ENCODE results near the gene FGF11.

The FGF11 gene

GRCh38 chr17:7408252-7408727 is 31.0 kb upstream of the FGF11 start:
- no peak for DNase-seq

DNA sequence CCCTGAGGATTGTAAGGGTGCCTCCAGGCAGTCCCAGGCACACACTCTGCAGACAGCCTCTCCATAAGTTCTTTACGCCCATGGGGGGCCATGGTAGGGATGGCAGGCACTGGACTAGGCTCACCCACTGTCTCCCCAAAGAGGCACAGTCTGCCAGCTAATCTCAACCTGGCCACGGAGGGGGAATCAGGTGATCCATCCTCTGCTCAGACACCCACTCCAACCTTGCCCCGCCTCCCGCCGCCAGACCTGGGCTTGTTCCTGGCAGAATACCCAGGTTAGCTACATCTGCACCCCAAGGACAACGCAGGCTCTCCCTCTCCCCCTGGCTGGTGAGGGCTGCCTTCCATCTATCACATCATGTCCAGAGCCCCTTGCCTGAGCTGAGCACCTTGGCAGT is 30.4 kb upstream of the FGF11 start:
- no peak for DNase-seq

GRCh38 chr17:7409716-7410115 is 29.6 kb upstream of the FGF11 start:
- no peak for DNase-seq

- DNase-seq: no peak
Measured at GRCh38 chr17:7410634-7411426, 28.5 kb upstream of the FGF11 start.

GRCh38 chr17:7411427-7411750 is 27.9 kb upstream of the FGF11 start:
- no peak for DNase-seq

DNA sequence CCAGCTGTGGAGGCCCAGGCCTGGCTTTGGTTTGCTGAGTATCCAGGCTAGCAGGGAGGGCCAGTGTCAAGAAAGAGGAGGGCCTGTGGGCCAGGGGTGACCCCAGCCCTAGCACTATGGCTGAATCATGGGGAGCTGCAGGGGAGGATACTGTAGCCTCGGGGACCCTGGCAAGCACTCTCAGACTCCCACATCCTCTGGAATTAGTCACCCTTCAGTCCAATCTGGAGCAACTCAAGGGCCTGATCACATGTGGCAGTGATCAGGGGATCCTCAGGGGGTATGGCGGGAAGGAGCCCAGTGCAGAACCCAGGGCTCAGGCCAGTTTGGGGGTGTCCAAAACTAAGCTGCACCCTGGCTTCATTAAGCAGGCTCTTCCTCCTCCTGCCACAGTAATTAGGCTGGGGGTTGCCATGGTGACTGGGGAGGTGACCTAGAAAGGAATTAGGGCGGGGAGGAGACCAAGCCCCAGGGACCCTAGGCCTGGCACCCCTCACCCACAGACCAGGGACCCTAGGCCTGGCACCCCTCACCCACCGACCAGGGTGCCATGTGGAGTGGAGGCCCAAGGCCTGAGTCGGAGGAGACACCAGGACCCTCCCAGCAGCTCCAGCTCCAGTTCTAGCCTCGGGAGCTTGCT is 25.8 kb upstream of the FGF11 start:
- no peak for DNase-seq

DNA sequence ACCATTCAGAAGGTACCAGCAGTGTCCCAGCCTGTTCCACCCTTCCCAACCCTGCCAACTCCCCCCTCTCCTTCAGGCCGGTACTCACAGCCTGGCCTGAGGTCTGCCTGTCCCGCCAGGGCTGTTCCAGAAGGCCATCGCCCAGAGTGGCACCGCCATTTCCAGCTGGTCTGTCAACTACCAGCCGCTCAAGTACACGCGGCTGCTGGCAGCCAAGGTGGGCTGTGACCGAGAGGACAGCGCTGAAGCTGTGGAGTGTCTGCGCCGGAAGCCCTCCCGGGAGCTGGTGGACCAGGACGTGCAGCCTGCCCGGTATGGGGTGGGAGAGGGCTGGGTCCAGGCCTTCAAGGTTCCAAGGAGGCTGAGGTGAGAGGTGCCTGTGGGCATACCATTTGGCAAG is 24.5 kb upstream of the FGF11 start:
- DNase-seq: no peak

DNA sequence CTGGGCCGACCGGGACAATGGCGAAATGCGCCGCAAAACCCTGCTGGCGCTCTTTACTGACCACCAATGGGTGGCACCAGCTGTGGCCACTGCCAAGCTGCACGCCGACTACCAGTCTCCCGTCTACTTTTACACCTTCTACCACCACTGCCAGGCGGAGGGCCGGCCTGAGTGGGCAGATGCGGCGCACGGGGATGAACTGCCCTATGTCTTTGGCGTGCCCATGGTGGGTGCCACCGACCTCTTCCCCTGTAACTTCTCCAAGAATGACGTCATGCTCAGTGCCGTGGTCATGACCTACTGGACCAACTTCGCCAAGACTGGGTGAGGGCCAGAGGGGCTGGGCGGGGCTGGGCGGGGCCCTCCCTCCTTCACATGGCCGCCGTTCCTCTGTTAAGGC is 23.5 kb upstream of the FGF11 start:
- DNase-seq: no peak

DNA sequence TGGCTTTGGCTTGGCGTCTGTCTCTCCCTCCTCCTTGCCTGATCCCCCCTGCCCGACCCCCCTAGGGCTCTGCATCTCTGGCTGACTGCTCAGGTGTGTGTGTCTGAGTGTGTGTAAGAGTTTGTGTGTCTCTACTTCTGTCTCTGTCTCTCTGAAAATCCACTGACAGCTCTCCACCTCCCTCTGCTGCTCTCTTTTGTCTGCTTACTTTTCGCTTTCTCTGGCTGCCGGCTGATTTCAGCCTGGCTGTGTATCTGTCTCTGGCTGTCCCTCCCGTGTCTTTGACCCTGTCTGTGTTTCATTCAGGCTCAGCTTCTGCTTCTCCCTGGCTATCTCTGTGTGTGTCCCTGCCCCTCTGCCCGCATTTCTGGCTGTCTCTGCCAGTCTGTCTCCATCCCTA is 23.0 kb upstream of the FGF11 start:
- no peak for DNase-seq

DNA sequence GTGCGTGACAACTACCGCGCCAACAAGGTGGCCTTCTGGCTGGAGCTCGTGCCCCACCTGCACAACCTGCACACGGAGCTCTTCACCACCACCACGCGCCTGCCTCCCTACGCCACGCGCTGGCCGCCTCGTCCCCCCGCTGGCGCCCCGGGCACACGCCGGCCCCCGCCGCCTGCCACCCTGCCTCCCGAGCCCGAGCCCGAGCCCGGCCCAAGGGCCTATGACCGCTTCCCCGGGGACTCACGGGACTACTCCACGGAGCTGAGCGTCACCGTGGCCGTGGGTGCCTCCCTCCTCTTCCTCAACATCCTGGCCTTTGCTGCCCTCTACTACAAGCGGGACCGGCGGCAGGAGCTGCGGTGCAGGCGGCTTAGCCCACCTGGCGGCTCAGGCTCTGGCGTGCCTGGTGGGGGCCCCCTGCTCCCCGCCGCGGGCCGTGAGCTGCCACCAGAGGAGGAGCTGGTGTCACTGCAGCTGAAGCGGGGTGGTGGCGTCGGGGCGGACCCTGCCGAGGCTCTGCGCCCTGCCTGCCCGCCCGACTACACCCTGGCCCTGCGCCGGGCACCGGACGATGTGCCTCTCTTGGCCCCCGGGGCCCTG is 22.2 kb upstream of the FGF11 start:
- no peak for DNase-seq

GRCh38 chr17:7418472-7419152 is 20.7 kb upstream of the FGF11 start:
- no peak for DNase-seq

DNA sequence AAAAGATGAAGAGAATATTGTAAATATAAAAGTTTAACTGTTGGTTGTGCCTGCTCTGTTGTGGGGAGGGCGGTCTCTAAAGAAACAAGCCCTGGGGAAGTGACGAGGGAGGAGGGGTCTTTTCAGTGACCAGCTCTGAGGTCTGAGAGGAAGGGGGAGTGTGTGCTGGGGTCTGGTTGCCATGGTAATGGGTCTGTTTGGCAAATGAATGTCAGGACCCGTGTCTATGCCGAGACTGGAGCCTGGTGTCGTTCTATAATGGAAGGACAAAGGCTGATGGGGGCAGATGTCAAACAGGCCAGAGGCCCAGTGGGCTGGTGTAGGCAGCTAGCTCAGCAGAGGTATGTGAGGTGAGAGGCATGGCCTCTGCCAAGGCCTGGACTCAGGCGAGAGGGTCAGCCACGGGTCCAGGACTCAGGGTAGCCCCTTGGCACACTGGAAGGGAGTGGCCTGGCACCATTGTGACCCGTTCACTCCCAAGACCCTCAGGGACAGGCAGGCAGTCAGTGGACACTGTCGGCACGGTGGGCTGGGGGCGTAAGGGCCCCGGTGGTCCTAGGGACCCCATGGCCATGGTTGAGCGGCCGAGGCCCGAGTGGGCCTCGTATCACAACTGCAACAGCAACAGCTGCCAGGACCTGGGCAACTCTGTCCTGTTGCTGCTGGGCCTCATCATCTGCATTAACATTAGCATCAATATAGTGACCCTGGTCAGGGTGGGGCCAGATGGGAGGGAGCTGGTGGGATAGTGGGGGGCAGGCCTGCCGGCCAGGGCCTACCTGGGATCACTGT is 19.3 kb upstream of the FGF11 start, which contains the start of gene SPEM1:
Gene SPEM1, plus strand, starts transcription at position 506 of the 792 bp plus-strand sequence. Its CDS starts 61 bp downstream, at position 567.
- no peak for DNase-seq

GRCh38 chr17:7421186-7421585 is 18.1 kb upstream of the FGF11 start:
- no peak for DNase-seq

GRCh38 chr17:7423679-7424078 is 15.6 kb upstream of the FGF11 start:
- DNase-seq: no peak

DNA sequence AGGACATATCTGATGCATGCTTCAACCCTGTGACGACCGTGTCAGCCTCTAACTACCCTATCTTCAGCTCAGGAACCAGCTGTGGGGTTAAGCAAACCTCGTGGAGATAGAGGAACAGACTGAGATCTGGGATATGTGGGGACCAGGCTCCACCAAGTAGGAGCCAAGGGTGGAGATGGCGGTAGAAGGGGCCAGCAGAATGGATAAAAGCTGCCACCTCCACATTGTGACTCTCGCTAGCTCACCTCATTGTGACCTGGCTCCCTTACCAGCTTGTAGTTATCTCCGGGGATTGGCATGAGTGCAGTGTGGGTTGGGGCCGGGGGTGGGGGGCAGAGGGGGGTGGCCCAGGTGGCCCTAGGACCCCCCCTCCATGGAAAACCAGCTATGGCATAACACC is 14.0 kb upstream of the FGF11 start, which contains the start of gene SPEM2:
Gene SPEM2, plus strand, starts transcription at position 301 of the 400 bp plus-strand sequence. Its CDS starts 73 bp downstream, at position 374.
- no peak for DNase-seq

- DNase-seq: no peak
Measured at GRCh38 chr17:7425756-7426155, 13.6 kb upstream of the FGF11 start.

- DNase-seq: no peak
Measured at GRCh38 chr17:7426203-7426863, 13.0 kb upstream of the FGF11 start.

DNA sequence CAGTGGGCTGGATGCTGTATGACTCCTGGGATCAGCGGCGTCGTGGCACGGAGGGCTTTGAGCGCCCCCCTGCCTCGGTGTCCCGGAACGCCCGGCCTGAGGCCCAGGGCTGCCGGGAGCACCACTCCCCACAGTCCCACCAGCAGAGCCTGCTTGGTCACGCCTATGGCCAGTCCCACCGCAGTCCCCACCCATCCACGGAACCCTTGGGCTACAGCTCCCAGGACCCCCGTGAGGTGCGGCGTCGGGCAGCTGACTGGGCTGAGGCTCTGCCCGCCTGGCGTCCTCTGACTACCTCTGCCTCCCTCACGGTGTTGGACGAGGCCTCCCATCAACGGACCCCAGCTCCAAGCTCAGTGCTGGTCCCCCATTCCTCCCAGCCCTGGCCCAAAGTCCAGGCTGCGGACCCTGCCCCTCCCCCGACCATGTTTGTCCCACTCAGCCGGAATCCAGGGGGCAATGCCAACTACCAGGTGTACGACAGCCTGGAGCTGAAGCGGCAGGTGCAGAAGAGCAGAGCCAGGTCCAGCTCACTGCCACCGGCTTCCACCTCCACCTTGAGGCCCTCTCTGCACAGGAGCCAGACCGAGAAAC is 12.3 kb upstream of the FGF11 start:
- no peak for DNase-seq

DNA sequence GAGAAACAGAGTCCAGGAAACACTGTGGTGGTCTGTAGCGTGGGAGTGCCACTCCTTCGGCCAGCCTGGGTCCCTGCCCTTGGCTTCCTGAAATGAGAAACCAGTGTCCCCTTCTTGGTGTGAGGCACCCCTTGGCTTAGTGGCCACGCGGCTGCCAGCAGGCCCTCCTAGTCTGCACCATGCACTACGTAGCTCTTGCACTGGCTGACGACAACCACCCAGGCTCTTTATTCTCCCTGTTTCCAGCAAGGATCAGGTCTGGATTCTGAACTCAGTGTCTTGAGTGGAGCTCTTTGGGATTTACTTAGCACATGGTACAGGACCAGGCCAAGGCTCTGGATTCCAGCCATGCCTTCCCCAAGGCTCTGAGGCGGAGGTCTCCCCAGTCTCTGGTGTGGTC is 11.8 kb upstream of the FGF11 start:
- no peak for DNase-seq

DNA sequence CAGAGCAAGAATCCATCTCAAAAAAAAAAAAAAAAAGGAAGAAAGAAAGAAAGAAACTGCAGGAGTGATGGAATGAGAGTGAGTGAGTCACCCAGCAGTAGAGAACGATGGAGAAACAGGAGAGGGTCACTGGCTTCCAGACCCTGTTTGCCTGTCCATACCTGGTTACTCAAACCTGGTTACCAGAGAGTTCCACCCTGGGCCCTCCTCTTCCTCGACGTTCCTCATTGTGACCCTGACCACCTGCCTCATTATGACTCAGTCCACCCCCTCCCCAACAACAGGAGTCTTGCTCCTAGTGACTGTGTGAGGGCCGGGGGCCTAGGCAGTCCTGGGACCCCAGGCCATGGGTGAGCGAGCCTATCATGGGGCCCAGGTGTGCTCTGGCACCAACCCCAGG is 10.8 kb upstream of the FGF11 start, which contains the start of gene SPEM3:
Gene SPEM3, plus strand, starts transcription at position 301 of the 400 bp plus-strand sequence. Its CDS starts 46 bp downstream, at position 347.
- DNase-seq: no peak

DNA sequence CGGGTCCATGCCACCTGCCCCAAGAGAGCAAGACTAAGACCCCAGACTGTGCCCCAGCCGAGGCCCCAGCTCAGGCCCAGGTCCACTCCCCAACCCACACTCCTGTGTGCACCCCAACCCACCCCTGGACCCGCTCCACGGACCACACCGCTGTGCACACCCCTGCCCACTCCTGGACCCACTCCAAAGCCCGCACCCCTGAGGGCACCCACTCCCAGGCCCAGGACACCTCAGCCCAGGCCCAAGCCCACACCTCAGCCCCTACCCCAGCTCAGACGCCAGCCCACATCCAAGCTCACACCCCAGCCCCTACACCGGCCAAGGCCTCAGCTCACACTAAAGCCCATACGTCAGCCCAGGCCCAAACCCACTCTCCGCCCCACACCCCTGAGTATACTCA is 9.6 kb upstream of the FGF11 start:
- DNase-seq: no peak

Measured in right kidney (tissue), 1 donor.